WI38 (cell line): ENCODE measurements around the gene SYT9.

Source experiments
- H3K4me3 ChIP-seq: 2 replicates; pipeline ENCODE4 v1.5.1; 2011; ENCODE audit warnings: low read depth, mild to moderate bottlenecking, control low read depth, low read length
- TF ChIP-seq, protein P1 (sequence below): IDR thresholded peaks from 2 replicates; pipeline ENCODE4 v1.5.1; 2012; ENCODE audit warnings: low read depth, mild to moderate bottlenecking, control low read depth, low read length

SYT9 gene

DNA sequence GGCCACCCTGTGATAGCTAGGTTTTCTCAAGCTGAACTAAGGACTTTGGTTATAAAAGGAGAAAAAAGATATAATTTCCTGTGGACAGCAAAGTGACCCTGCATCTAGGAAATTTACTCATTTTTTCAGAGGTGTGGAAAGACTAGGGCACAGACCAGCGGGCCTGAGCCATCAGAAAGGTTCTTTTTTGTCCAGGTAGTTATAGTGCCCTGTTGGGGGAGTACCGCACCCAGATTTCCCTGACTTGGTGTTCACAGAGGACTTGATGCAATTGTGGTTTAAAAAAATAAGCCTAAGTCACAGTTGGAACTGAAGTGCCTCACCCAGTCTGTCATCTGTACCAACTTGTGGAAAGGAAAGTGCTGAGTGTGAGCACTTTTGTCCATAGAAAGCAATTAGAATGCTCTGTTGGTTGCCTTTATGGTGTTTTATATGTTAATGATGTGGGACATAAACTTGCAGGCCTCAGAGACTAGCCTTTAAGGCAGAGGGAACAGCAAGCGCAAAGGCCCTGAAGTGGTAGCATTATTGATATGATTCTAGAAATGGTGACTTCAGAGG is 3.1 kb downstream of the SYT9 start:
- no peak overlapping the region for H3K4me3 ChIP-seq
- TF ChIP-seq, protein P1, sequence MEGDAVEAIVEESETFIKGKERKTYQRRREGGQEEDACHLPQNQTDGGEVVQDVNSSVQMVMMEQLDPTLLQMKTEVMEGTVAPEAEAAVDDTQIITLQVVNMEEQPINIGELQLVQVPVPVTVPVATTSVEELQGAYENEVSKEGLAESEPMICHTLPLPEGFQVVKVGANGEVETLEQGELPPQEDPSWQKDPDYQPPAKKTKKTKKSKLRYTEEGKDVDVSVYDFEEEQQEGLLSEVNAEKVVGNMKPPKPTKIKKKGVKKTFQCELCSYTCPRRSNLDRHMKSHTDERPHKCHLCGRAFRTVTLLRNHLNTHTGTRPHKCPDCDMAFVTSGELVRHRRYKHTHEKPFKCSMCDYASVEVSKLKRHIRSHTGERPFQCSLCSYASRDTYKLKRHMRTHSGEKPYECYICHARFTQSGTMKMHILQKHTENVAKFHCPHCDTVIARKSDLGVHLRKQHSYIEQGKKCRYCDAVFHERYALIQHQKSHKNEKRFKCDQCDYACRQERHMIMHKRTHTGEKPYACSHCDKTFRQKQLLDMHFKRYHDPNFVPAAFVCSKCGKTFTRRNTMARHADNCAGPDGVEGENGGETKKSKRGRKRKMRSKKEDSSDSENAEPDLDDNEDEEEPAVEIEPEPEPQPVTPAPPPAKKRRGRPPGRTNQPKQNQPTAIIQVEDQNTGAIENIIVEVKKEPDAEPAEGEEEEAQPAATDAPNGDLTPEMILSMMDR, result no peak

DNA sequence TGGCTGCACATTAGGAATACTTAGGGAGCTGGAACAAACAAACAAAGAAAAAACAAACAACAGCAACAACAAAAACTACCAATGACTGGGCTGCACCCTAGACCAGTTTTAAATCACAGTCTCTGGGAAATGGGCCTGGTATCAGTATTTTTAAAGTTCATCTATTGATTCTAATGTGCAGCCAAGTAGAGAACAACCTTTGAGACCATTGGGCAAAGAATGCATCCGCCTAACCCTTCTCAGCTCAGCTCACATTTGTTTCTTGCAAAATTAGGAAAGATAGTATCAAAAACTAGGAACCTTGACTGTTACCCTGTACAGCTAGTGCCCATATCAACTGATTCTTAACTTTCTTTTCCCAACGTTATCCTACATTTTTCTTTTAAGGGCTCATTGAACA is 5.2 kb downstream of the SYT9 start:
- H3K4me3 ChIP-seq, result no peak overlapping the region
- TF ChIP-seq, protein P1, result no peak

DNA sequence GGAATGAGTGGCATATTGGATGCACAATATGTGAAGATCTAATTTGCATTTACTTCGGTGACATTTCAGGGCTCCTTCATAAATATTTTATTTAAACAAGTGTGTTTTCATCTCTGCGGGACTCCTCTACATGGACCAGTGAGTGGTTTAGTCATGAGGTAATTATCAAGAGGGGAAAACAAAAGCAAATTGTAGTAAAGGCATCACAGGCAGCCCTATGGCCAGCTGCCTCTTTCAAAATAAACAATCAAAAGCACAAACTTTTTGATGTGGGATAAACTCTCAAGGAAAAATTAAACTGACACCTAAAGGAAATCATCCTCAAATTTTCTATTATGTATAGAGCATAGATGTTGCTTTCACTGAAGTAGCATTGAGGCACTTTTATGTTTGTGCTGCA is 6.0 kb downstream of the SYT9 start:
- TF ChIP-seq, protein P1, result no peak
- H3K4me3 ChIP-seq, result no peak overlapping the region

DNA sequence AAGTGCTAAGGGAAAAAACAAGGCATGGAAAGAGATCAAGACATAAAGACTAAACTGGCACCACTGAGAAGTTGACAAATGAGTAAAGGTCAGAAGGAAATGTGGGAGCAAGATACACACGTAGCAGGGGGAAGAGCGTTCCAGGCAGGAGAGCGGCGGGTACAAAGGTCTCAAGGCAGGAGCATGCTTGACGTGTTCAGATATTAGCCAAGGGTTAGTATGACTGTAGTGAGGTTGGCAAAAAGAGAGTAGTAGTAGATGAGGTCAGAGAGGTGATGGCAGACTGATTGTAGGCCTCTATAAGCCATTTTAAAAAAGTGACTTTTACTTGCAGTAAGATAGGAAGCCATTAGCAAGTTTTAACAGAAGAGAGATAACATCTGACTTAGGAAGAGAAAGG is 9.9 kb downstream of the SYT9 start:
- H3K4me3 ChIP-seq, result no peak overlapping the region
- TF ChIP-seq, protein P1, result no peak

DNA sequence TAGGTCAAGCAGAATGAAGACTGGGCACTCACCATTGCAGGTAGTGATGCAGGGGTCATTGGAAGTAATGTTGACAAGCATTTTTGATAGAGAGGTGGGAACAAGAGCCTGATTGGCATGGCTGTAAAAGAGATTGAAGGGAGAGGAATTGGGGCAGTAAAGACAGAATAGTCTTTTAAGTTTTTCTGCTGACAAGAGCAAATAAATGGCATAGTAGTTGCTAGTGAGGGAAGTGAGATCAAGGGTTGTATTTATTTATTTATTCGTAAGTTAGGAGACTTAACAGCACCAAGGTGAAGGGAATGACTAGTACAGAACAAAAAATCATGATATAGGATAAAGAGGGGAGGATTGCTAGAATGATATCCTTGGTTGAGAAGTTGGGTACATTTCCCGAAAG is 11.0 kb downstream of the SYT9 start:
- no peak overlapping the region for H3K4me3 ChIP-seq
- TF ChIP-seq, protein P1, result no peak

DNA sequence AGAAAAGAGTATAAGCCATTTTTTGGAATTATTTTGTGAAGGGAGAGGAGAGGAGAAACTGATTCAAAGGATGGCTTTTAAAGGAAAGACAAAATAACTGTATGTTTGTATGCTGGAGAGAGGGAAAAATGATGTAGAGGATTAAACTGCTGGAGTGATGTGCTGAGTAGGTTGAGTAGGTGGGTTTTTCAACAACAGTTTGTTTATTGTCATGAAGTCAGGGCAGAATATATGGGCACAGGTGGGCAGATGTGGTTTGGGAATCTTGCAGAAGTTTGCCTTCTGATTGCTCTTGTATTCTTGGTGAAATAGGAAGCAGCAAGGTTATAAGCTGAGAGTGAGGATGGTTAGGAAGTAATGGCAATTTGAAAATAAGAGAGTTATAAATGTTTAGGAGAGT is 12.1 kb downstream of the SYT9 start:
- TF ChIP-seq, protein P1, result no peak
- no peak overlapping the region for H3K4me3 ChIP-seq

DNA sequence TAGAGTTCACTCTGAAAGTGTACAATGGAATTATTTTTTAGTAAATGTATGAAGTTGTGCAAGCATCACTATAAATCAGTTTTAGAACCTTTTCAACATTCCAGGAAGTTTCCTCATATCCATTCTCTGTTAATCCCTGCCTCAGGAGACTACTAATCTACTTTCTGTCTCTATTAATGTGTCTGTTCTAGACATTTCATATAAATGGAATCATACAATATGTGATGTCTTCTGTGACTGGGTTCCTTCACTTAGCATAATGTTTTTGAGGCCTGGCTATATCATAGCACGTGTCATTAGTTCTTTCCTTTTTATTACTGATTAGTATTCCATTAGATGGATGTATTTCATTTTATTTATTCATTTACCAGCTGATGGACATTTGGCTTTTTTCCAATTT is 17.1 kb downstream of the SYT9 start:
- TF ChIP-seq, protein P1, result no peak
- H3K4me3 ChIP-seq, result no peak overlapping the region
